Adrenal gland (tissue), 5 donors: Measurements from ENCODE around the gene YOD1.

Experiments
- CTCF ChIP-seq, 6 experiments: fragments of 450-650 bp in 4 of 6; fragments of 200-600 bp in 2 of 6; sonication (generic) in 1 of 6; IDR thresholded peaks; 1 replicate in 5 of 6; 2 replicates in 1 of 6; pipeline versions ENCODE4 v1.5.1 to v1.8.0; 2016 to 2021; ENCODE audit warnings: antibody characterized with exemption in 6 of 6, mild to moderate bottlenecking in 2 of 6, moderate library complexity in 1 of 6
- POLR2A ChIP-seq, 2 donors: fragments of 450-650 bp; IDR thresholded peaks; one replicate each; pipeline ENCODE4 v1.6.1; 2017; ENCODE audit warnings: antibody characterized with exemption in 2 of 2, mild to moderate bottlenecking in 2 of 2, moderate library complexity in 1 of 2
- donor health status: DM: no; HTN: no; CAD: no.

GRCh38 chr1:207027921-207028320, 23.1 kb downstream of the YOD1 start:
- TF ChIP-seq CTCF (IDR thresholded peaks at IDR 0.05), result no peak
- TF ChIP-seq POLR2A (IDR thresholded peaks at IDR 0.05), result no peak
